NCI-H446 (cell line): ENCODE results near the gene CLEC2D.
"Not testable (repeated sequence)": the region's sequence is repeated elsewhere in the genome, so short reads cannot be mapped to it uniquely, and the experiment has no call there.

ENCODE experiments used
- DNase-seq, 2 experiments: peaks; one replicate each; lab custom pipeline; 2025; lab: John Stamatoyannopoulos, UW

Gene CLEC2D

GRCh38 chr12:9669534-9669933 lies at the start of gene CLEC2D:
Gene CLEC2D, plus strand, starts transcription at chr12:9669713. Its CDS starts 22 bp downstream, at chr12:9669735.
- DNase-seq, result no peak

- no peak for DNase-seq
These were observed 44.5 kb upstream of the CLEC2D start for GRCh38 chr12:9625019-9625418.

GRCh38 chr12:9626291-9626690 lies 43.2 kb upstream of the CLEC2D start:
- DNase-seq, result no peak

GRCh38 chr12:9626821-9627220 lies 42.7 kb upstream of the CLEC2D start:
- no peak for DNase-seq

- no peak for DNase-seq
These were observed 36.7 kb upstream of the CLEC2D start for GRCh38 chr12:9632766-9633165.

- peak in 1 of 2 experiments; percentile 28 for DNase-seq
These were observed 35.2 kb upstream of the CLEC2D start for GRCh38 chr12:9634177-9634803.

GRCh38 chr12:9634969-9635754 lies 34.4 kb upstream of the CLEC2D start:
- no peak for DNase-seq

GRCh38 chr12:9636150-9636850 lies 33.2 kb upstream of the CLEC2D start:
- DNase-seq, result no peak

GRCh38 chr12:9636851-9637206 lies 32.7 kb upstream of the CLEC2D start:
- DNase-seq, result no peak

GRCh38 chr12:9640024-9640423 lies 29.5 kb upstream of the CLEC2D start:
- DNase-seq, result no peak

- no peak for DNase-seq
These were observed 26.8 kb upstream of the CLEC2D start for GRCh38 chr12:9642606-9643265.

- no peak for DNase-seq
These were observed 26.2 kb upstream of the CLEC2D start for GRCh38 chr12:9643266-9643660.

- not testable (repeated sequence) for DNase-seq
These were observed 24.4 kb upstream of the CLEC2D start for GRCh38 chr12:9644985-9645551.

- peak in 1 of 2 experiments; percentile 2 for DNase-seq
These were observed 22.4 kb upstream of the CLEC2D start for GRCh38 chr12:9646794-9647781.

- DNase-seq, result peak; percentile 30 to 79
These were observed 21.4 kb upstream of the CLEC2D start for GRCh38 chr12:9647825-9648700.

GRCh38 chr12:9648701-9649531 lies 20.6 kb upstream of the CLEC2D start:
- DNase-seq, result no peak

GRCh38 chr12:9649532-9649940 lies 20.0 kb upstream of the CLEC2D start:
- DNase-seq, result no peak

GRCh38 chr12:9650151-9650576 lies 19.3 kb upstream of the CLEC2D start:
- DNase-seq, result no peak

- DNase-seq, result no peak
These were observed 18.2 kb upstream of the CLEC2D start for GRCh38 chr12:9651265-9651729.
